ENCODE data around the gene CD96. TPM values are rescaled to one million over a fixed set of nuclear protein-coding genes. Genes with fewer than 3 reads are reported as not detected.

Gene CD96
- total and polyA plus RNA-seq, 2 experiments from 2014 or later = 0.91 TPM; not detected in 1

DNA sequence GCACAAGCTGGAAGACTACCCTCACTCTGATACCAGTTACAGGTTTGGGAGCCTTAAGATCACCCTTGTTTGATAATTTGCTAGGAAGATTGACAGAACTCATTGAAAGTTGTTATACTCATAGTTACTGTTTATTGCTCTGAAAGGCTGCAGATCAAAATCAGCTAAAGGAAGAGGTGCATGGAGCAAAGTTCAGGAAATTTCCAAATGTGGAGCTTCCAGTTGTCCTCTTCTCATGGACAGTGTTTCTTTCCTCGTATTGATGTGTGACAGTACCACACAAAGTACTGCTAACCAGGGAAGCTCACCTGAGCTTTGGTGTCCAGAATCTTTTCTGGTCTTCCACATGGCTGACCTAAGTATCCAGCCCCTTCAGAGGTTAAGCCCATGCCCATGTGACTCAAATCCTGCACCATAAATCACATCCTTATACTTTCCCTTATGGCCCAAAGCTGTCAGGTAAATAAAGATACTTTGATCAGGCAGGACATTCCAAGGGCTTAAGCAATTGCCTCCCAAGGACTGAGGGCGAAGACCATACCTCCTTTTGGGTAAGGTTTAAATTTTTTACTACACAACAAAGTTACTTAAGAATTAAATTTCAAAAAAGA, 146.3 kb downstream of the CD96 start:
- Histone ChIP-seq H3K4me2 (no peak overlapping the region), H3K27ac (ENCODE audit: low read depth) (no peak overlapping the region), H2AFZ (no peak overlapping the region), H3K4me1 (ENCODE audit: insufficient read depth) (no peaks in the 10 kb centered on the region), H3K79me2 (replicated peaks; ENCODE audit: insufficient read depth) (no peaks in the 10 kb centered on the region), H4K20me1 (replicated peaks; ENCODE audit: insufficient read depth) (no peaks in the 10 kb centered on the region), H3F3A (replicated peaks; ENCODE audit: low read depth) (no peaks in the 10 kb centered on the region), H3K27me3 (ENCODE audit: insufficient read depth) (no peaks in the 10 kb centered on the region), H3K36me3 (ENCODE audit: insufficient read depth) (no peaks in the 10 kb centered on the region), H3K9me2 (ENCODE audit: insufficient read depth) (no peaks in the 10 kb centered on the region), H3K4me3 (no peak overlapping the region)
- Mint-ChIP-seq H3K4me3 (no peak overlapping the region), H3K9me3 (no peaks in the 10 kb centered on the region), H3K27ac (no peak overlapping the region), H3K36me3 (ENCODE audit: low read depth) (no peaks in the 10 kb centered on the region), H3K27me3 (ENCODE audit: insufficient read depth, low read depth, poor library complexity) (no peaks in the 10 kb centered on the region), H3K4me1 (peaks cover 10% of the 10 kb centered on the region)
- DNase-seq (ENCODE audit: low spot score) = no peak
- TF ChIP-seq EZH2 (IDR thresholded peaks at IDR 0.05; ENCODE audit: low read depth, unreplicated experiment) (no peak), NANOG (IDR thresholded peaks at IDR 0.05; ENCODE audit: borderline replicate concordance) (no peak), CREB1 (CRISPR knock-in tag; IDR thresholded peaks at IDR 0.05; ENCODE audit: low read depth) (no peak), ZNF331 (CRISPR knock-in tag; IDR thresholded peaks at IDR 0.05; ENCODE audit: low read depth) (no peak), JUNB (IDR thresholded peaks at IDR 0.05; ENCODE audit: unreplicated experiment) (no peak), ZNF114 (CRISPR knock-in tag; IDR thresholded peaks at IDR 0.05) (no peak)
- TF ChIP-seq, protein P1, sequence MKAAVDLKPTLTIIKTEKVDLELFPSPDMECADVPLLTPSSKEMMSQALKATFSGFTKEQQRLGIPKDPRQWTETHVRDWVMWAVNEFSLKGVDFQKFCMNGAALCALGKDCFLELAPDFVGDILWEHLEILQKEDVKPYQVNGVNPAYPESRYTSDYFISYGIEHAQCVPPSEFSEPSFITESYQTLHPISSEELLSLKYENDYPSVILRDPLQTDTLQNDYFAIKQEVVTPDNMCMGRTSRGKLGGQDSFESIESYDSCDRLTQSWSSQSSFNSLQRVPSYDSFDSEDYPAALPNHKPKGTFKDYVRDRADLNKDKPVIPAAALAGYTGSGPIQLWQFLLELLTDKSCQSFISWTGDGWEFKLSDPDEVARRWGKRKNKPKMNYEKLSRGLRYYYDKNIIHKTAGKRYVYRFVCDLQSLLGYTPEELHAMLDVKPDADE (IDR thresholded peaks at IDR 0.05) = no peak
- ATAC-seq = no peak

DNA sequence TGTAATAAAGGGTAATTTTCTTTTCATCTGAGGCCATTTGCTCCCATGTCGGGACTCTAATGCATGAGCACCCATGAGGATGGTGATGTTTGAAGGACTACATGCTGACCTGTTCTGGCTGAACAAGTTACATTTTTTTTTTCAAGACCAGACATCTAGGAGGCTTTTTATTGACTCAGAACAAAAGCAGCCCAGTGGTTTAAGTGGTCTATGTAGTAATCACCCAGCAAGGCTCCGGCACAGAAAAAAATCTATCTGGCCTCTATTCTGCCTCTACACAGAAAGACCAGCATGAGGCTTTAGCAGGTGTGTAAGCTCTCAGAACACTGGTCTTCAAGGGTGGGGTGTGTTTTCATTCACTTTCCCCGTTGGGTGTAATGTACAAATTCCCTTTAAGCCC, 148.2 kb downstream of the CD96 start:
- no peaks in the 10 kb centered on the region for H3K36me3 Mint-ChIP-seq (ENCODE audit: low read depth)
- Histone ChIP-seq H3F3A (replicated peaks; ENCODE audit: low read depth) (no peaks in the 10 kb centered on the region), H2AFZ (no peak overlapping the region), H3K9me2 (ENCODE audit: insufficient read depth) (no peaks in the 10 kb centered on the region), H3K27me3 (ENCODE audit: insufficient read depth) (no peaks in the 10 kb centered on the region), H3K4me2 (no peak overlapping the region), H3K79me2 (replicated peaks; ENCODE audit: insufficient read depth) (no peaks in the 10 kb centered on the region), H4K20me1 (replicated peaks; ENCODE audit: insufficient read depth) (no peaks in the 10 kb centered on the region), H3K27ac (ENCODE audit: low read depth) (no peak overlapping the region), H3K4me1 (ENCODE audit: insufficient read depth) (no peaks in the 10 kb centered on the region), H3K36me3 (ENCODE audit: insufficient read depth) (no peaks in the 10 kb centered on the region), H3K4me3 (no peak overlapping the region)
- peaks cover 7% of the 10 kb centered on the region; the same call in 2 of the 3 replicates for H3K4me1 Mint-ChIP-seq
- no peak overlapping the region for H3K4me3 Mint-ChIP-seq
- no peaks in the 10 kb centered on the region for H3K27me3 Mint-ChIP-seq (ENCODE audit: insufficient read depth, low read depth, poor library complexity)
- TF ChIP-seq, protein P1 (IDR thresholded peaks at IDR 0.05) = no peak
- TF ChIP-seq EZH2 (IDR thresholded peaks at IDR 0.05; ENCODE audit: low read depth, unreplicated experiment) = no peak
- TF ChIP-seq POLR2AphosphoS5 (IDR thresholded peaks at IDR 0.05; ENCODE audit: low read depth) = no peak
- TF ChIP-seq, protein P2, sequence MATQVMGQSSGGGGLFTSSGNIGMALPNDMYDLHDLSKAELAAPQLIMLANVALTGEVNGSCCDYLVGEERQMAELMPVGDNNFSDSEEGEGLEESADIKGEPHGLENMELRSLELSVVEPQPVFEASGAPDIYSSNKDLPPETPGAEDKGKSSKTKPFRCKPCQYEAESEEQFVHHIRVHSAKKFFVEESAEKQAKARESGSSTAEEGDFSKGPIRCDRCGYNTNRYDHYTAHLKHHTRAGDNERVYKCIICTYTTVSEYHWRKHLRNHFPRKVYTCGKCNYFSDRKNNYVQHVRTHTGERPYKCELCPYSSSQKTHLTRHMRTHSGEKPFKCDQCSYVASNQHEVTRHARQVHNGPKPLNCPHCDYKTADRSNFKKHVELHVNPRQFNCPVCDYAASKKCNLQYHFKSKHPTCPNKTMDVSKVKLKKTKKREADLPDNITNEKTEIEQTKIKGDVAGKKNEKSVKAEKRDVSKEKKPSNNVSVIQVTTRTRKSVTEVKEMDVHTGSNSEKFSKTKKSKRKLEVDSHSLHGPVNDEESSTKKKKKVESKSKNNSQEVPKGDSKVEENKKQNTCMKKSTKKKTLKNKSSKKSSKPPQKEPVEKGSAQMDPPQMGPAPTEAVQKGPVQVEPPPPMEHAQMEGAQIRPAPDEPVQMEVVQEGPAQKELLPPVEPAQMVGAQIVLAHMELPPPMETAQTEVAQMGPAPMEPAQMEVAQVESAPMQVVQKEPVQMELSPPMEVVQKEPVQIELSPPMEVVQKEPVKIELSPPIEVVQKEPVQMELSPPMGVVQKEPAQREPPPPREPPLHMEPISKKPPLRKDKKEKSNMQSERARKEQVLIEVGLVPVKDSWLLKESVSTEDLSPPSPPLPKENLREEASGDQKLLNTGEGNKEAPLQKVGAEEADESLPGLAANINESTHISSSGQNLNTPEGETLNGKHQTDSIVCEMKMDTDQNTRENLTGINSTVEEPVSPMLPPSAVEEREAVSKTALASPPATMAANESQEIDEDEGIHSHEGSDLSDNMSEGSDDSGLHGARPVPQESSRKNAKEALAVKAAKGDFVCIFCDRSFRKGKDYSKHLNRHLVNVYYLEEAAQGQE (IDR thresholded peaks at IDR 0.05; ENCODE audit: unreplicated experiment) = no peak
- no peak for DNase-seq (ENCODE audit: low spot score)
- no peak overlapping the region for H3K27ac Mint-ChIP-seq
- no peaks in the 10 kb centered on the region for H3K9me3 Mint-ChIP-seq
- no peak for ATAC-seq

All from GM23338 (cell line).